ENCODE data around the gene C1orf21.

Gene C1orf21

GRCh38 chr1:184392067-184392466 is 5.2 kb downstream of the C1orf21 start:
- H4K8ac ChIP-seq (ENCODE audit: low read length), result no peak overlapping the region
- no peak overlapping the region for H2BK15ac ChIP-seq (ENCODE audit: low read depth, poor library complexity, severe bottlenecking)
- H3K4me3 ChIP-seq (ENCODE audit: insufficient read depth in 1 of 2, low read depth in 1 of 2, low read length in 2 of 2), result no peak overlapping the region
- no peak overlapping the region for H3K4me2 ChIP-seq (ENCODE audit: low read length, poor library complexity, severe bottlenecking)
- H2BK5ac ChIP-seq (ENCODE audit: low read depth, low read length, poor library complexity, severe bottlenecking), result no peak overlapping the region
- no peak overlapping the region for H3K14ac ChIP-seq (ENCODE audit: low read length in 2 of 2)
- no peak overlapping the region for H3K4ac ChIP-seq (ENCODE audit: low read depth in 1 of 2, low read length in 2 of 2)
- H4K91ac ChIP-seq (ENCODE audit: low read length), result no peak overlapping the region
- H3K4me1 ChIP-seq (ENCODE audit: control insufficient read depth, insufficient read depth, low read depth, low read length), result peaks cover 3% of the 10 kb centered on the region
- peaks cover 31% of the 10 kb centered on the region for H3K79me1 ChIP-seq (replicated peaks; ENCODE audit: low read length, poor library complexity, severe bottlenecking)
- H3K23ac ChIP-seq (ENCODE audit: low read length in 2 of 2), result no peak overlapping the region
- DNase-seq, result no peak
- H3K27me3 ChIP-seq (ENCODE audit: control insufficient read depth in 1 of 2, insufficient read depth in 1 of 2, low read length in 2 of 2), result no peaks in the 10 kb centered on the region
- H3K27ac ChIP-seq (ENCODE audit: low read length, poor library complexity, severe bottlenecking), result no peak overlapping the region
- no peaks in the 10 kb centered on the region for H3K9me3 ChIP-seq (ENCODE audit: control insufficient read depth, low read length)
- H2BK120ac ChIP-seq (ENCODE audit: low read depth, low read length), result no peak overlapping the region
- H3K36me3 ChIP-seq (ENCODE audit: control insufficient read depth in 1 of 2, insufficient read depth in 2 of 2, low read depth in 1 of 2, low read length in 2 of 2), result no peaks in the 10 kb centered on the region
- H3K9ac ChIP-seq (ENCODE audit: low read length), result no peak overlapping the region
- 98% methylated on average over 3 of the region's 6 CpGs for WGBS
- H3K18ac ChIP-seq (ENCODE audit: low read depth in 1 of 2, low read length in 2 of 2), result peak overlapping the region in 1 of 2 experiments; percentile 4
- no peak overlapping the region for H2AFZ ChIP-seq (ENCODE audit: low read depth, low read length)
- no peak overlapping the region for H2BK12ac ChIP-seq (ENCODE audit: low read length in 2 of 2)
- H2AK5ac ChIP-seq (ENCODE audit: low read length, severe bottlenecking), result no peak overlapping the region

- no peak overlapping the region for H3K27ac ChIP-seq (ENCODE audit: low read length, poor library complexity, severe bottlenecking)
- WGBS, result 91% methylated on average over 5 of the region's 5 CpGs
These were observed 6.1 kb downstream of the C1orf21 start for GRCh38 chr1:184392779-184393522.

GRCh38 chr1:184393962-184394361 is 7.1 kb downstream of the C1orf21 start:
- no peak overlapping the region for H3K4me2 ChIP-seq (ENCODE audit: low read length, poor library complexity, severe bottlenecking)
- H4K8ac ChIP-seq (ENCODE audit: low read length), result no peak overlapping the region
- no peaks in the 10 kb centered on the region for H3K27me3 ChIP-seq (ENCODE audit: control insufficient read depth in 1 of 2, insufficient read depth in 1 of 2, low read length in 2 of 2)
- no peak overlapping the region for H3K14ac ChIP-seq (ENCODE audit: low read length in 2 of 2)
- no peak overlapping the region for H2AK5ac ChIP-seq (ENCODE audit: low read length, severe bottlenecking)
- no peak overlapping the region for H2BK120ac ChIP-seq (ENCODE audit: low read depth, low read length)
- H3K79me1 ChIP-seq (replicated peaks; ENCODE audit: low read length, poor library complexity, severe bottlenecking), result peaks cover 34% of the 10 kb centered on the region
- no peaks in the 10 kb centered on the region for H3K9me3 ChIP-seq (ENCODE audit: control insufficient read depth, low read length)
- H3K4me3 ChIP-seq (ENCODE audit: insufficient read depth in 1 of 2, low read depth in 1 of 2, low read length in 2 of 2), result no peak overlapping the region
- no peaks in the 10 kb centered on the region for H3K36me3 ChIP-seq (ENCODE audit: control insufficient read depth in 1 of 2, insufficient read depth in 2 of 2, low read depth in 1 of 2, low read length in 2 of 2)
- H3K27ac ChIP-seq (ENCODE audit: low read length, poor library complexity, severe bottlenecking), result no peak overlapping the region
- H3K9ac ChIP-seq (ENCODE audit: low read length), result no peak overlapping the region
- no peak overlapping the region for H2BK5ac ChIP-seq (ENCODE audit: low read depth, low read length, poor library complexity, severe bottlenecking)
- no peak overlapping the region for H2BK15ac ChIP-seq (ENCODE audit: low read depth, poor library complexity, severe bottlenecking)
- no peak overlapping the region for H4K91ac ChIP-seq (ENCODE audit: low read length)
- H3K4me1 ChIP-seq (ENCODE audit: control insufficient read depth, insufficient read depth, low read depth, low read length), result peaks cover 3% of the 10 kb centered on the region
- H3K23ac ChIP-seq (ENCODE audit: low read length in 2 of 2), result no peak overlapping the region
- H2AFZ ChIP-seq (ENCODE audit: low read depth, low read length), result no peak overlapping the region
- H2BK12ac ChIP-seq (ENCODE audit: low read length in 2 of 2), result no peak overlapping the region
- no peak overlapping the region for H3K4ac ChIP-seq (ENCODE audit: low read depth in 1 of 2, low read length in 2 of 2)
- no peak for DNase-seq
- H3K18ac ChIP-seq (ENCODE audit: low read depth in 1 of 2, low read length in 2 of 2), result no peak overlapping the region

More at GRCh38 chr1:184392779-184393522, 6.1 kb downstream of the C1orf21 start:
- Histone ChIP-seq H3K36me3 (ENCODE audit: control insufficient read depth in 1 of 2, insufficient read depth in 2 of 2, low read depth in 1 of 2, low read length in 2 of 2) (no peaks in the 10 kb centered on the region), H3K9ac (ENCODE audit: low read length) (no peak overlapping the region), H3K4ac (ENCODE audit: low read depth in 1 of 2, low read length in 2 of 2) (no peak overlapping the region), H4K8ac (ENCODE audit: low read length) (peak overlapping the region; percentile 28), H4K91ac (ENCODE audit: low read length) (no peak overlapping the region), H3K27me3 (ENCODE audit: control insufficient read depth in 1 of 2, insufficient read depth in 1 of 2, low read length in 2 of 2) (no peaks in the 10 kb centered on the region), H3K23ac (ENCODE audit: low read length in 2 of 2) (peak overlapping the region in 1 of 2 experiments; percentile 83), H2AK5ac (ENCODE audit: low read length, severe bottlenecking) (no peak overlapping the region), H3K4me2 (ENCODE audit: low read length, poor library complexity, severe bottlenecking) (no peak overlapping the region), H3K9me3 (ENCODE audit: control insufficient read depth, low read length) (no peaks in the 10 kb centered on the region), H2BK120ac (ENCODE audit: low read depth, low read length) (no peak overlapping the region), H2BK15ac (ENCODE audit: low read depth, poor library complexity, severe bottlenecking) (no peak overlapping the region), H3K4me1 (ENCODE audit: control insufficient read depth, insufficient read depth, low read depth, low read length) (peaks cover 3% of the 10 kb centered on the region), H3K4me3 (ENCODE audit: insufficient read depth in 1 of 2, low read depth in 1 of 2, low read length in 2 of 2) (no peak overlapping the region), H2AFZ (ENCODE audit: low read depth, low read length) (no peak overlapping the region), H2BK5ac (ENCODE audit: low read depth, low read length, poor library complexity, severe bottlenecking) (no peak overlapping the region), H2BK12ac (ENCODE audit: low read length in 2 of 2) (peak overlapping the region in 1 of 2 experiments; percentile 75), H3K18ac (ENCODE audit: low read depth in 1 of 2, low read length in 2 of 2) (no peak overlapping the region), H3K14ac (ENCODE audit: low read length in 2 of 2) (peak overlapping the region in 1 of 2 experiments; percentile 55), H3K79me1 (replicated peaks; ENCODE audit: low read length, poor library complexity, severe bottlenecking) (peaks cover 31% of the 10 kb centered on the region)
- DNase-seq, result no peak

- Histone ChIP-seq H3K4ac (ENCODE audit: low read depth in 1 of 2, low read length in 2 of 2) (no peak overlapping the region), H2BK5ac (ENCODE audit: low read depth, low read length, poor library complexity, severe bottlenecking) (no peak overlapping the region), H3K18ac (ENCODE audit: low read depth in 1 of 2, low read length in 2 of 2) (no peak overlapping the region), H3K9ac (ENCODE audit: low read length) (no peak overlapping the region), H3K23ac (ENCODE audit: low read length in 2 of 2) (no peak overlapping the region), H3K27ac (ENCODE audit: low read length, poor library complexity, severe bottlenecking) (no peak overlapping the region), H3K4me2 (ENCODE audit: low read length, poor library complexity, severe bottlenecking) (no peak overlapping the region), H4K8ac (ENCODE audit: low read length) (no peak overlapping the region), H2BK120ac (ENCODE audit: low read depth, low read length) (no peak overlapping the region), H3K4me1 (ENCODE audit: control insufficient read depth, insufficient read depth, low read depth, low read length) (peaks cover 2% of the 10 kb centered on the region), H2AFZ (ENCODE audit: low read depth, low read length) (no peak overlapping the region), H3K9me3 (ENCODE audit: control insufficient read depth, low read length) (no peaks in the 10 kb centered on the region), H4K91ac (ENCODE audit: low read length) (no peak overlapping the region), H2BK12ac (ENCODE audit: low read length in 2 of 2) (no peak overlapping the region), H3K14ac (ENCODE audit: low read length in 2 of 2) (no peak overlapping the region), H2BK15ac (ENCODE audit: low read depth, poor library complexity, severe bottlenecking) (no peak overlapping the region), H3K27me3 (ENCODE audit: control insufficient read depth in 1 of 2, insufficient read depth in 1 of 2, low read length in 2 of 2) (no peaks in the 10 kb centered on the region), H3K79me1 (replicated peaks; ENCODE audit: low read length, poor library complexity, severe bottlenecking) (peaks cover 30% of the 10 kb centered on the region), H3K4me3 (ENCODE audit: insufficient read depth in 1 of 2, low read depth in 1 of 2, low read length in 2 of 2) (no peak overlapping the region), H2AK5ac (ENCODE audit: low read length, severe bottlenecking) (no peak overlapping the region), H3K36me3 (ENCODE audit: control insufficient read depth in 1 of 2, insufficient read depth in 2 of 2, low read depth in 1 of 2, low read length in 2 of 2) (no peaks in the 10 kb centered on the region)
- no peak for DNase-seq
- WGBS, result 100% methylated on average over 1 of the region's 2 CpGs
These were observed 8.5 kb downstream of the C1orf21 start for GRCh38 chr1:184395370-184395769.
